HepG2 (cell line): ENCODE results near the gene FAAP100. TPM values are rescaled to one million over a fixed set of nuclear protein-coding genes. Genes with fewer than 3 reads are reported as not detected.
A peak's percentile ranks its signal among the peaks of the same experiment; 100 is the strongest.

ENCODE experiments used
- AKAP8 ChIP-seq: sonication (generic); formaldehyde crosslinking; IDR thresholded peaks from 2 replicates; pipeline ENCODE4 v1.5.1; 2020; ENCODE audit warnings: mild to moderate bottlenecking, missing genetic modification reagents
- ATM ChIP-seq: fragments of 450-650 bp; IDR thresholded peaks from 2 replicates; pipeline ENCODE4 v1.7.1; 2017; ENCODE audit warnings: mild to moderate bottlenecking, borderline replicate concordance
- CHCHD3 ChIP-seq: sonication (generic); formaldehyde crosslinking; IDR thresholded peaks from 2 replicates; pipeline ENCODE4 v1.8.0; 2022; ENCODE audit warnings: mild to moderate bottlenecking, missing genetic modification reagents, moderate library complexity
- HNRNPLL ChIP-seq: fragments of 200-400 bp; formaldehyde crosslinking; IDR thresholded peaks from 2 replicates; pipeline ENCODE4 v1.6.1; 2017; ENCODE audit warnings: mild to moderate bottlenecking, low read depth, low read length; ENCODE audit not compliant: poor library complexity, severe bottlenecking
- JUNB ChIP-seq: sonication (generic); formaldehyde crosslinking; IDR thresholded peaks from 2 replicates; pipeline ENCODE4 v1.8.0; 2022; ENCODE audit warnings: missing genetic modification reagents, mild to moderate bottlenecking, borderline replicate concordance
- KMT2B ChIP-seq: IDR thresholded peaks from 2 replicates; pipeline ENCODE4 v1.6.1; 2016; ENCODE audit warnings: missing genetic modification reagents, missing compliant biosample characterization
- NPAS2 ChIP-seq: sonication (generic); formaldehyde crosslinking; IDR thresholded peaks from 2 replicates; pipeline ENCODE4 v1.8.0; 2022; ENCODE audit warnings: mild to moderate bottlenecking, missing genetic modification reagents, borderline replicate concordance
- RAD51 ChIP-seq: fragments of 450-650 bp; IDR thresholded peaks from 2 replicates; pipeline ENCODE4 v1.6.1; 2016; ENCODE audit warnings: borderline replicate concordance
- RBFOX2 ChIP-seq: fragments of 200-400 bp; formaldehyde crosslinking; IDR thresholded peaks from 2 replicates; pipeline ENCODE4 v1.6.1; 2017; ENCODE audit warnings: low read depth, mild to moderate bottlenecking, low read length
- SAP130 ChIP-seq: IDR thresholded peaks from 2 replicates; pipeline ENCODE4 v1.6.1; 2016; ENCODE audit warnings: low read depth
- TFE3 ChIP-seq: IDR thresholded peaks from 2 replicates; pipeline ENCODE4 v1.6.1; 2016
- ZBTB2 ChIP-seq: sonication (generic); formaldehyde crosslinking; IDR thresholded peaks from 2 replicates; pipeline ENCODE4 v1.8.0; 2022; ENCODE audit warnings: low read depth, missing genetic modification reagents
- ZBTB42 ChIP-seq: sonication (generic); formaldehyde crosslinking; IDR thresholded peaks from 2 replicates; pipeline ENCODE4 v1.5.0; 2020; ENCODE audit warnings: mild to moderate bottlenecking, missing genetic modification reagents
- ZNF264 ChIP-seq: sonication (generic); formaldehyde crosslinking; IDR thresholded peaks from 2 replicates; pipeline ENCODE4 v1.4.0; 2020; ENCODE audit warnings: missing genetic modification reagents
- ZNF292 ChIP-seq: sonication (generic); formaldehyde crosslinking; IDR thresholded peaks from 2 replicates; pipeline ENCODE4 v1.8.1; 2022; ENCODE audit warnings: mild to moderate bottlenecking, low read depth, missing genetic modification reagents, borderline replicate concordance
- ZNF30 ChIP-seq: sonication (generic); formaldehyde crosslinking; IDR thresholded peaks from 2 replicates; pipeline ENCODE4 v1.5.0; 2020; ENCODE audit warnings: mild to moderate bottlenecking, missing genetic modification reagents
- ZNF446 ChIP-seq: sonication (generic); formaldehyde crosslinking; IDR thresholded peaks from 2 replicates; pipeline ENCODE4 v1.5.0; 2020; ENCODE audit warnings: mild to moderate bottlenecking, missing genetic modification reagents
- ZNF549 ChIP-seq: sonication (generic); formaldehyde crosslinking; IDR thresholded peaks from 2 replicates; pipeline ENCODE4 v1.5.0; 2020; ENCODE audit warnings: missing genetic modification reagents
- ZNF572 ChIP-seq: sonication (generic); formaldehyde crosslinking; IDR thresholded peaks from 2 replicates; pipeline ENCODE4 v1.5.1; 2020; ENCODE audit warnings: mild to moderate bottlenecking, missing genetic modification reagents
- polyA plus RNA-seq, 8 experiments: library from polyadenylated mRNA; depleted of rRNA in 3 of 8; stranded (reverse) in 7 of 8; unstranded in 1 of 8; fragments of >200 nt; fragmentation: Illumina TruSeq in 4 of 8; extraction: Trizol in 4 of 8; gene quantifications; 2 replicates each; pipeline versions ENCODE4 v1.2.1 to v1.2.3, GENCODE V29; 2011 to 2016; ENCODE audit warnings: low read depth in 4 of 8, missing spikeins in 1 of 8, mixed read lengths in 1 of 8; ENCODE audit not compliant: insufficient read depth in 1 of 8
- total RNA-seq, 5 experiments: library from RNA; depleted of rRNA; stranded (reverse); fragments of >200 nt; fragmentation: Illumina TruSeq; extraction: Trizol; gene quantifications; 2 replicates each; pipeline ENCODE4 v1.2.3, GENCODE V29; 2016; ENCODE audit warnings: low read depth in 1 of 5
- TF ChIP-seq, protein P1 (sequence below): IDR thresholded peaks from 2 replicates; pipeline ENCODE4 v1.6.1; 2016; ENCODE audit warnings: low read depth, control low read depth
- TF ChIP-seq, protein P2 (sequence below): sonication (generic); formaldehyde crosslinking; conservative IDR thresholded peaks from 2 replicates; pipeline ENCODE4 v1.4.0; 2020; ENCODE audit warnings: missing genetic modification reagents
- TF ChIP-seq, protein P3 (sequence below): sonication (generic); formaldehyde crosslinking; IDR thresholded peaks from 2 replicates; pipeline ENCODE4 v1.4.0; 2020; ENCODE audit warnings: missing genetic modification reagents

Gene FAAP100
- total and polyA plus RNA-seq, 2 of the 13 experiments (the other 11 are each of a cell fraction or from before 2014, with no cell fraction given), result 7.6 to 20.8 TPM

DNA sequence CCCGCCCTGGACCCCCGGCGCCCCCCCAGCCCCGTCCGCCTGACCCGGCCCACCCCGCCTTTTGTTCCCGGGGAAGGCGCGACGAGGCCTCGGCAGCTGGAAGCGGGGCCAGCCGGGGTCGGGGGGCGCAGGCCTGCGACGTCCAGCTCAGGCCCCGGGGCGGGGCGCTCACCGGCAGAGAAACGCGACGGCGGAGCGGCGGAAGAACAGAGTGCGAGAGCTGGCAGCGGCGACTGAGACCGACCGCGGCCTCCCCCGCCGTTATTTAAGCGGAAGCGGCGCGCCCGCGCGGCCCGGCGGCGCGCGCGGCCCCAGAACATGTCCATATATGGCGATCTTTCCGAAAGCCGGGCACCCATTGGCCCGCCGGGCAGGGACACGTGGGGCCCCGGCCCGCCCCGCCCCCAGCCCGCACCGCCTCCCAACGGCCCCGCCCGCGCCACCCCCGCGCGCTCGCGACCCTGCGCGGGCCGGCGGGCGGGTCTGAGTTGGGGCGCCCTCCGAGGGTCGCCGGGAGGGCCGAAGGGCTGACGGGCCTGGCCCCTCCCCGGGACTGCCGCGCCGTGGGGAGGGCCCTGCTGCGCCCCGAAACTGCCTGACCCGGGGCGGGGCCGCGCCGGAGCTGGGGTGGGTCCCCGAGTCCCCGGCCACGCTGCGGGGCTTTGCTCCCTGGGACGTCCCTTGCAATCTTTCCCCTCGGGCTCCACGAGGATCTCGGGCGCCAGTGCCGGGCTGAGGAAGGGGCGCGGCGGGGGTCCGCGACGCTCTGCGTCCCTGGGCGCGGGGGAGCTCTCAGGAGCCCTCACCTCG lies 39.4 kb downstream of the FAAP100 start, which contains the start of gene ACTG1 (continued):
- TF ChIP-seq, protein P1, sequence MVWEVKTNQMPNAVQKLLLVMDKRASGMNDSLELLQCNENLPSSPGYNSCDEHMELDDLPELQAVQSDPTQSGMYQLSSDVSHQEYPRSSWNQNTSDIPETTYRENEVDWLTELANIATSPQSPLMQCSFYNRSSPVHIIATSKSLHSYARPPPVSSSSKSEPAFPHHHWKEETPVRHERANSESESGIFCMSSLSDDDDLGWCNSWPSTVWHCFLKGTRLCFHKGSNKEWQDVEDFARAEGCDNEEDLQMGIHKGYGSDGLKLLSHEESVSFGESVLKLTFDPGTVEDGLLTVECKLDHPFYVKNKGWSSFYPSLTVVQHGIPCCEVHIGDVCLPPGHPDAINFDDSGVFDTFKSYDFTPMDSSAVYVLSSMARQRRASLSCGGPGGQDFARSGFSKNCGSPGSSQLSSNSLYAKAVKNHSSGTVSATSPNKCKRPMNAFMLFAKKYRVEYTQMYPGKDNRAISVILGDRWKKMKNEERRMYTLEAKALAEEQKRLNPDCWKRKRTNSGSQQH (CRISPR knock-in tag), result 0 out of 2 replicates have a peak, but pooled peaks have one; percentile 56
- TF ChIP-seq ZNF446 (CRISPR knock-in tag) (peak; percentile 98), ZBTB42 (CRISPR knock-in tag) (no peak), TFE3 (CRISPR knock-in tag) (no peak), NPAS2 (CRISPR knock-in tag) (no peak), ZBTB2 (peak; percentile 48), KMT2B (0 out of 2 replicates have a peak, but pooled peaks have one; percentile 39), RAD51 (no peak), HNRNPLL (no peak), ZNF292 (CRISPR knock-in tag) (no peak), ATM (no peak), SAP130 (CRISPR knock-in tag) (peak; percentile 84), AKAP8 (no peak), ZNF572 (no peak), CHCHD3 (CRISPR knock-in tag) (no peak), ZNF264 (CRISPR knock-in tag) (0 out of 2 replicates have a peak, but pooled peaks have one; percentile 30), JUNB (CRISPR knock-in tag) (no peak), ZNF549 (CRISPR knock-in tag) (no peak), RBFOX2 (peak; percentile 98), ZNF30 (CRISPR knock-in tag) (no peak)
- TF ChIP-seq, protein P2, sequence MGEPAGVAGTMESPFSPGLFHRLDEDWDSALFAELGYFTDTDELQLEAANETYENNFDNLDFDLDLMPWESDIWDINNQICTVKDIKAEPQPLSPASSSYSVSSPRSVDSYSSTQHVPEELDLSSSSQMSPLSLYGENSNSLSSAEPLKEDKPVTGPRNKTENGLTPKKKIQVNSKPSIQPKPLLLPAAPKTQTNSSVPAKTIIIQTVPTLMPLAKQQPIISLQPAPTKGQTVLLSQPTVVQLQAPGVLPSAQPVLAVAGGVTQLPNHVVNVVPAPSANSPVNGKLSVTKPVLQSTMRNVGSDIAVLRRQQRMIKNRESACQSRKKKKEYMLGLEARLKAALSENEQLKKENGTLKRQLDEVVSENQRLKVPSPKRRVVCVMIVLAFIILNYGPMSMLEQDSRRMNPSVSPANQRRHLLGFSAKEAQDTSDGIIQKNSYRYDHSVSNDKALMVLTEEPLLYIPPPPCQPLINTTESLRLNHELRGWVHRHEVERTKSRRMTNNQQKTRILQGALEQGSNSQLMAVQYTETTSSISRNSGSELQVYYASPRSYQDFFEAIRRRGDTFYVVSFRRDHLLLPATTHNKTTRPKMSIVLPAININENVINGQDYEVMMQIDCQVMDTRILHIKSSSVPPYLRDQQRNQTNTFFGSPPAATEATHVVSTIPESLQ (CRISPR knock-in tag), result peak; percentile 61; the same call in 1 of the 2 replicates
- TF ChIP-seq, protein P3, sequence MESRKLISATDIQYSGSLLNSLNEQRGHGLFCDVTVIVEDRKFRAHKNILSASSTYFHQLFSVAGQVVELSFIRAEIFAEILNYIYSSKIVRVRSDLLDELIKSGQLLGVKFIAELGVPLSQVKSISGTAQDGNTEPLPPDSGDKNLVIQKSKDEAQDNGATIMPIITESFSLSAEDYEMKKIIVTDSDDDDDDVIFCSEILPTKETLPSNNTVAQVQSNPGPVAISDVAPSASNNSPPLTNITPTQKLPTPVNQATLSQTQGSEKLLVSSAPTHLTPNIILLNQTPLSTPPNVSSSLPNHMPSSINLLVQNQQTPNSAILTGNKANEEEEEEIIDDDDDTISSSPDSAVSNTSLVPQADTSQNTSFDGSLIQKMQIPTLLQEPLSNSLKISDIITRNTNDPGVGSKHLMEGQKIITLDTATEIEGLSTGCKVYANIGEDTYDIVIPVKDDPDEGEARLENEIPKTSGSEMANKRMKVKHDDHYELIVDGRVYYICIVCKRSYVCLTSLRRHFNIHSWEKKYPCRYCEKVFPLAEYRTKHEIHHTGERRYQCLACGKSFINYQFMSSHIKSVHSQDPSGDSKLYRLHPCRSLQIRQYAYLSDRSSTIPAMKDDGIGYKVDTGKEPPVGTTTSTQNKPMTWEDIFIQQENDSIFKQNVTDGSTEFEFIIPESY (CRISPR knock-in tag), result no peak
